ENCODE measurements around the gene OR52K2. TPM values are rescaled to one million over a fixed set of nuclear protein-coding genes. Genes with fewer than 3 reads are reported as not detected.
"Not testable (repeated sequence)": the region's sequence is repeated elsewhere in the genome, so short reads cannot be mapped to it uniquely, and the experiment has no call there.

OR52K2 gene
- total RNA-seq: under 1 TPM in 1 of 4 donors, not detected in 3; 0.94 TPM

DNA sequence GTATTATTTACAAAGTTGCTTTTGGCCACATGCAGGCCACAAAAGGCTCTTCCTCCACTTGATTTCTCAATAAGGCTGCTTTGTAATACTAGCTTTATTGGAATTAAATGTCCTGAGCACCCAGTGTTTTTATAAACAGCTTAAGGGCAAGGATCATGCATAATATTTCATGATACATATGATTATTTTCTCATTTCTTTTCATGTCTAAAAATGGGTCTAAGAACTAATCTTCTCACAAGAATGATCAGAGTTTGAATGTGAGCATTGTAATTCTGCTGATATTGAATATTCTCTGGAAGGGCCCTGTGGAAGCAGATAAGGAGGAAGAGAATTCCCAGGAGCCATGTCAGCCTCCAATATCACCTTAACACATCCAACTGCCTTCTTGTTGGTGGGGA is at the start of gene OR52K2:
Gene OR52K2, plus strand, starts transcription at position 301 of the 400 bp plus-strand sequence. Its CDS starts 45 bp downstream, at position 346.
- no peak within 1 kb of the TSS for H3K27ac ChIP-seq
- no peaks in the 10 kb centered on the region for H3K27me3 ChIP-seq
- TF ChIP-seq EP300 (IDR thresholded peaks at IDR 0.05) (no peak), CTCF (IDR thresholded peaks at IDR 0.05) (no peak), POLR2AphosphoS5 (IDR thresholded peaks at IDR 0.05) (no peak), POLR2A (IDR thresholded peaks at IDR 0.05) (no peak)
- H3K36me3 ChIP-seq: no peaks in the 10 kb centered on the region
- H3K9me3 ChIP-seq: peaks cover 0 to 4% (median 0%) of the 10 kb centered on the region in 3 donors
- no peaks in the 10 kb centered on the region for H3K4me1 ChIP-seq
- H3K4me3 ChIP-seq: no peak within 1 kb of the TSS
- ATAC-seq: no peak

GRCh38 chr11:4406206-4406605 is 42.9 kb upstream of the OR52K2 start:
- H3K36me3 ChIP-seq, H3K27me3 ChIP-seq, H3K4me3 ChIP-seq, H3K9me3 ChIP-seq, H3K4me1 ChIP-seq, H3K27ac ChIP-seq, ATAC-seq: not testable (repeated sequence)
- WGBS, 2 donors (ENCODE audit: low coverage in 1 of 2): no CpG with 5 or more reads among the region's 6 CpGs

GRCh38 chr11:4416306-4416705 is 32.8 kb upstream of the OR52K2 start:
- Histone ChIP-seq H3K27me3 (no peaks in the 10 kb centered on the region), H3K9me3 (no peaks in the 10 kb centered on the region), H3K4me3 (no peak overlapping the region), H3K27ac (no peak overlapping the region), H3K4me1 (no peaks in the 10 kb centered on the region), H3K36me3 (no peaks in the 10 kb centered on the region)
- 27 to 38% methylated on average over 1 of the region's 1 CpG for WGBS, 2 donors (ENCODE audit: low coverage in 1 of 2)
- no peak for ATAC-seq
- no peak for TF ChIP-seq POLR2A (IDR thresholded peaks at IDR 0.05)
- TF ChIP-seq EP300 (IDR thresholded peaks at IDR 0.05): no peak
- no peak for TF ChIP-seq POLR2AphosphoS5 (IDR thresholded peaks at IDR 0.05)
- TF ChIP-seq CTCF (IDR thresholded peaks at IDR 0.05): no peak

DNA sequence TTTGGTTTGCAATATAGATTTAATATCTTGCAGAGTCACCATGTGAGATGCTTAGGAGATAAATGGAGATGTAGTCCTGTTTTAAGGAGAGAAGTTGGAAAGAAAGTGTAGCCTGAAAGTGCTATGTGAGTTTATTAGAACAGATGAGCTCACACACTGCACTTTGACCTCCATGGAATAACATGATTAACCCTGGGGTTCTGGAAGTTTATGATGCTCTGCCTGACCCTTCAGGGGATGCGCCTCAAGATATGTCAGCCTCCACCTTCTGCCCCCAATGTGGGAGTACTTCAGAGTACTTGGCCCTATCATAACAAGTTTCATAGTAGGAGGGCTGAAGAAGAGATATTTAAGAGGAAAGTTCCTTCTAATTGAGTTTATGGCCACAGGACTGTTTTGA is 32.3 kb upstream of the OR52K2 start:
- Histone ChIP-seq H3K36me3 (no peaks in the 10 kb centered on the region), H3K27ac (no peak overlapping the region), H3K4me1 (no peaks in the 10 kb centered on the region), H3K4me3 (no peak overlapping the region), H3K27me3 (no peaks in the 10 kb centered on the region), H3K9me3 (no peaks in the 10 kb centered on the region)
- TF ChIP-seq POLR2AphosphoS5 (IDR thresholded peaks at IDR 0.05) (no peak), CTCF (IDR thresholded peaks at IDR 0.05) (no peak), POLR2A (IDR thresholded peaks at IDR 0.05) (no peak), EP300 (IDR thresholded peaks at IDR 0.05) (no peak)
- 25 to 45% methylated on average over 1 of the region's 1 CpG for WGBS, 2 donors (ENCODE audit: low coverage in 1 of 2)
- no peak for ATAC-seq

- no peak for ATAC-seq
- Histone ChIP-seq H3K36me3 (no peaks in the 10 kb centered on the region), H3K27me3 (no peaks in the 10 kb centered on the region), H3K4me1 (no peaks in the 10 kb centered on the region), H3K9me3 (no peaks in the 10 kb centered on the region), H3K4me3 (no peak overlapping the region), H3K27ac (no peak overlapping the region)
- 70 to 81% methylated on average over 6 to 7 of the region's 8 CpGs for WGBS, 2 donors (ENCODE audit: low coverage in 1 of 2)
- TF ChIP-seq EP300 (IDR thresholded peaks at IDR 0.05) (no peak), POLR2AphosphoS5 (IDR thresholded peaks at IDR 0.05) (no peak), CTCF (IDR thresholded peaks at IDR 0.05) (no peak), POLR2A (IDR thresholded peaks at IDR 0.05) (no peak)
Measured at GRCh38 chr11:4418403-4418802, 30.7 kb upstream of the OR52K2 start.
